HG03521 (cell line): Measurements from ENCODE around the gene ATP1A2.

Experiments used
- ATAC-seq: cut with Tn5 transposase; IDR thresholded peaks from one replicate; pipeline ENCODE4 v1.9.1; 2021; ENCODE audit warnings: mild to moderate bottlenecking, moderate library complexity; ENCODE audit not compliant: unreplicated experiment

Gene ATP1A2

DNA sequence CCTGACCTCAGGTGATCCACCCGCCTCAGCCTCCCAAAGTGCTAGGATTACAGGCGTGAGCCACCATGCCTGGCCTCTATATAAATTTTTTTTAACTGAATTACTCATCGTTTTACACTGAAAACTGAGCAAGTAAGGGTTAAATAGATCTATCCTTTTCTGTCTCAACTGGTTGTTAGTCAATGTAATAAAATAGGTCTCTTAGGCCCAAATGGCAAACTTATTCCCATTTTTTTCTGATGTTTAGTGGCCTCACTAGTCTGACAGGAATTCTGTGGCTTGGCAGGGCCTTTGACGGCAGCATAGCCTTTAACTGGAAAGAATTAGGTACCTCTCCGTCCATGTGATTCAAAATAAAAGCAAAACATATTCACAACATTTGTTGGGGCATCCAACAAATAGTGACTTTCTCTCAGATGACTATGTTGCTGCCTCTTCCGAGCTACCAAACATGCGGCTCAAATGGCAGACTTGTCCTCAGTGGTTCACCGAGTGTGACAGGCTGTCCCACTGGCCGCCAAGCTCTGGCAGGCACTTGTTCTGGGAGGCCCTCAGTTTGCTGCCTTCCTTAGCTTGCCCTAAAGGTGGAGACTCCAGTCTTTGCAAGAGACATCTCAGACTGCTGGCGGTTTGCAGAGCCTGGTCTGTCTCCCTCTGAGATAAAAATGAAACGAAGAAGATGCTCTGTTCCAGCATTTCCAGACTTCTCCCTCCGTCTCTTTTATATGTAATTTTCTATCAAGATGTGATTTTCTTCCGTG, 53.2 kb downstream of the ATP1A2 start:
- ATAC-seq, result no peak

DNA sequence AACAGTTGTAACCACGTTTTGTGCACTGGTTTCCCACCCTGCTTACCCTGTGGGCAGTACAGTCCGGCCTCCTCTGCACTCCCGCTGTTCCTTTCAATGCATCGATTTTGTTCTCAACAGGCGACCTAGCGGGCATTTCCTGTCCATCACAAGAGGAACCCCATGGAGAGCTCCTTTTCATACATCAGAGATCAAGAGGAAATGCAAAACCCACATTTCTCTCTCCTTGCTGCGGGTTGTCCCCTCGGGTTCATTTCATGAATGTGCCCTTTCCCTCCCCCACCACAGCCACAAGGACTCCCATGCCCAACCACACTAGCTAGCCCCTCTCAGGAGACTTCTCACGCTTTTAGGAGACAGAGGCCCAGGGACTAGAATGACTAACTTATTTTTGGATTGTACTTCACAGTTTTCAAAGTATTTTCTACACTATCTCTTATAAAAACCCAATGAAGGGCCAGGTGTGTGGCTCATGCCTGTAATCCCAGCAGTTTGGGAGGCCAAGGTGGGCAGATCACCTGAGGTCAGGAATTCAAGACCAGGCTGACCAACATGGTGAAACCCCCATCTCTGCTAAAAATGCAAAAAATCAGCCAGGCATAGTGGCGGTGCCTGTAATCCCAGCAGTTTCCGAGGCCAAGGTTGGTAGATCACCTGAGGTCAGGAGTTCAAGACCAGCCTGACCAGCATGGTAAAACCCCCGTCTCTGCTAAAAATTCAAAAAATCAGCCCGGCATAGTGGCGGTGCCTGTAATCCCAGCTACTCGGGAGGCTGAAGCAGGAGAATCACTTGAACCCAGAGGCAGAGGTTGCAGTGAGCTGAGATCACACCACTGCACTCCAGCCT, 54.2 kb downstream of the ATP1A2 start:
- no peak for ATAC-seq

DNA sequence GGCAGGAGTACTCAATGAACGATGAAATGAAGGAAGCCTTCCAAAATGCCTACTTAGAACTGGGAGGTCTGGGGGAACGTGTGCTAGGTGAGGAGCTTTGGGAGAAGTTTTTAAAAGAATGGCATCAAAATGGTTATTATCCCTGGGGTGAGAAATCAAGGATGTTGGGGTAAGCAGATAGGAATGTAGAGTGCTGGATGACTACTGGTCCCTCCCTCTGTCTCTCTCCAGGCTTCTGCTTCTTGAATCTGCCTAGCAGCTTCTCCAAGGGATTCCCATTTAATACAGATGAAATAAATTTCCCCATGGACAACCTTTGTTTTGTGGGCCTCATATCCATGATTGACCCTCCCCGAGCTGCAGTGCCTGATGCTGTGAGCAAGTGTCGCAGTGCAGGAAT, 55.8 kb downstream of the ATP1A2 start:
- no peak for ATAC-seq

DNA sequence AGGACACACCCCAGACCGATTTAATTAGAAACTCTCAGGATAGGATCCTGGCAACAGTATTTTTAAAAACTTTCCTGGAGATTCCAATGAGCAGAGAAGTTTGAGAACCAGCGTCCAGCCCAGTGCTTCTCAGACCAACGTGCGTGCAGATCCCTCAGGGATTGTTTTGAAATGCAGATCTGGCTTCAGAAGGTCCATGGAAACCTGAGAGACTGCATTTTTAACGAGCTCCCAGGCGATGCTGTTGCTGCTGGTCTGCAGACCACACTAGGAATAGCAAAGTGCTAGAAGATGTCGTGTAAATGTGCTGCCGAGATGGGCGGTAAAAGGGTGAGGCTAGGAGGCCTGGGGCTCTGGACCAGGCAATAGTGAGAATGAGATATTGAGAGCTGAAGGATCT, 56.4 kb downstream of the ATP1A2 start:
- no peak for ATAC-seq

DNA sequence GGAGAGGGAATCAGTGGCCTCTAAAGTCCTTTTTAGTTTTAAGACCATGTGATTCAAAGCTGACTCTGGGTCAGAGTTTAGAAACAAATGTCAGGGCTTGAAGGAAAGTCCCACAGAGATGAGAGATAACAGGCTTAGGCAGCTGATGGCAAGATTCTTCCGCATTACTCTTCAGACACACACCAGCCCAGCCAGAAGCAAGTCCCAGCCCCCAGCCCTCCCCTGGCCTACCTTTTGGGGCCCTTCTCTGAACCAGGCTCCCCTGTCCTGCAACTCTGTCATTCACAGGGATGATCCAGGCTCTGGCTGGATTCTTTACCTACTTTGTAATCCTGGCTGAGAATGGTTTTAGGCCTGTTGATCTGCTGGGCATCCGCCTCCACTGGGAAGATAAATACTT, 61.7 kb downstream of the ATP1A2 start:
- no peak for ATAC-seq

DNA sequence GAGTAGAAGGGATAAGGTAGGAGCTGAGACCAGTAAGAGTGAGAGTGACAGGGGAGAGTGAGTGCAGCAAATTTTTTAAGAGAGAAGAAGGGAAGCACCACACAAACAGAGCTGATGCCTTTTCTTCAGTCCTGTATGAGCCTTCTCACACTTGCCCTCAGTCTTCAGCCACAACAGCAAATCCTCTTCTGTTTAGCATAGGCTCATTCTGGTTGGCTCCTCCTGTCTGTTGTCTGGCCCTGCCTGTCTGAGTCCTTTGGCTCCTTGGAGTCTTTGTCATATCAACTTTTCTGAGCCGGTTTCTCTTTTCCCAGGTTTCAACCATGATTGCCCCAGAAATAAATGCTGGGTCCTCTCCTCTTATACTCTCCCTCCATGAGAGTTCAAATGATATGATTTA, 62.1 kb downstream of the ATP1A2 start:
- ATAC-seq, result no peak

DNA sequence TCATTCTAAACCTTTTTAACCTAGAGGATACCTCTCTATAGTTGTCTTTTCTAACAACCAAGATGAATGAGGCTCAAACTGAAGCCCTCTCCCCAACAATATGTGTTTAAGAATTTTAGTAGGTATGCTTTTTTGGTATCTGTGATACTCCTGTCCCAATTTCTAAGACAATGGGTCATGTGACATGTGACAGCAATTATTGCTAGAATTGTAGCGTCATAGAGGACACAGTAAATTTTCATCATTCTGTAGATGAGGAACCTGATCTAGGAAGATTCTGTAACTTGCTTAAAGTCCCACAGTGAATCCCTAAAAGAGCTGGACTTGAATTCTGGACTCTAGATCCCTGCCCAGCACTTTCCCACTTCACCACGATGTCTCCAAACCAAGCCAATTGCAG, 63.2 kb downstream of the ATP1A2 start:
- no peak for ATAC-seq

DNA sequence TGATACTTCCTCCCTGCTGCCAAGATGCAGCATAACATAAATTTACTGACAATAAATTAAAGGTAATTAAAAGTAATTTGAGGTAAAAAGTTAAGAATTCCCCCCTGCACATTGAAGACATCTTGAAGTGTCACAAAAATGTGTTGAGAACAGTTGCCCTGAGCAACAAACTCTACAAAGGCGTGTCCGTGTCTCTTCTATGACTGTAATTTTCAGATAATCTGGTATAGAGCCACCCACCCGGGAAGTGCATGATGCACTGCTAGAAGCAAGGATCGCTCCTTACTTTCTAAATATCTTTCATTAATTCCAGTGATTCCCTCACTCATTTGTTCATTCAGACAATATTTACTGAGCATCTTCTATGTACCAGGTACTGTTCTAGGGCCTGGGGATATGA, 63.8 kb downstream of the ATP1A2 start:
- no peak for ATAC-seq

DNA sequence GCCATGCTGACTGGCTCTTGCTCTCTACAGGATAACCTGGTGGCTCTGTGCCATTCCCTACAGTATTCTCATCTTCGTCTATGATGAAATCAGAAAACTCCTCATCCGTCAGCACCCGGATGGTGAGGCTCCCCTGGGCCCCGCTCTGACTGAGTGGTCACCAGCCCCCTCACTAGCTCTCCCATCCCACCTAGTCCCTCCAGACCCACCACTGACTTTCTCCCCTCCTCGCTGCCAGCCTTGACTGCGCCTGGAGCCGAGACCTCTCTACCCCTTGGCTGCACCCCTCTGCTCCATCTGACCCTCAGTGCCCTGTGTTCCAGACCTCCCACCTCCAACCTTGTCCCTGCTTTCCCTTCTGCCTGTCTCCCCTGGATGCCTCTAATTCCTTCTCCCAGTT, 70.7 kb downstream of the ATP1A2 start:
- ATAC-seq, result no peak

DNA sequence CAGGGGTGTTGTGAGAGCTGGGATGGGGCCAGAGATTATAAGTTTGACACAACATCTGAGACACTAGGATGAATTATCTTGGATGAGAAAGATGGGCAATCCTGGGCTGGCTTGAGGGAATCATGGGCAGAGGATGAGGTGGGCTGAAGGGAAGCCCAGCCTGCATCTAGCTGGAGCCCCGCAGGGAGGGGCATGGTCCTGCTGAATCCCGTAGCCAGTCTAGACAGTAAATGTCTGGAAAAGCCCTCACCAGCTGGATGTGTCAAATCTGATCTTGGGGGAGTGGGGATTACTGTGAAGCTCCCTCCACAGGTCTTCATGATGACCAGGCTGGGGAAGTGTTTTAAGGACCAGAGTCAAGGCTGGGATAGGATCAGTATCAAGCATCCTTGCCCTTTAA, 71.2 kb downstream of the ATP1A2 start:
- no peak for ATAC-seq

DNA sequence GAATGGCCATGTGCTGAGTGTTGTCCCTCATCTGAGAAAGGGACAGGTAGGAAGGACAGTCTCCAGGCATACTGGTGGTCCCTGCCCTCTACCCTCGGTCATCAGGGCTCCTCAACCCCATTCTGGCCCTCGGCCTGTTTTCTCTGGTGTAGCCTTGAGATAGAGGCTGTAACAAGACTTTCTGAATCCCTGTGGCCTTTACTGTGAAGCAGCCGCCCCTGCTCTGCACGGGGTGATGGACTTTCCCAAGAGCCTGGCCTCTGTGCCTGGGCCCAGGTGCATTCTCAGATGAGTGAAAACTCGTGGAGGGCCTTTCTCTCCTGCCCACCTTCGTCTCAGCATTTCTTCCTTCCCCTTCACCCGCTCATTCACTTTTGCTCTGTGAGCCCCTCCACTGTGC, 71.8 kb downstream of the ATP1A2 start:
- ATAC-seq, result no peak

DNA sequence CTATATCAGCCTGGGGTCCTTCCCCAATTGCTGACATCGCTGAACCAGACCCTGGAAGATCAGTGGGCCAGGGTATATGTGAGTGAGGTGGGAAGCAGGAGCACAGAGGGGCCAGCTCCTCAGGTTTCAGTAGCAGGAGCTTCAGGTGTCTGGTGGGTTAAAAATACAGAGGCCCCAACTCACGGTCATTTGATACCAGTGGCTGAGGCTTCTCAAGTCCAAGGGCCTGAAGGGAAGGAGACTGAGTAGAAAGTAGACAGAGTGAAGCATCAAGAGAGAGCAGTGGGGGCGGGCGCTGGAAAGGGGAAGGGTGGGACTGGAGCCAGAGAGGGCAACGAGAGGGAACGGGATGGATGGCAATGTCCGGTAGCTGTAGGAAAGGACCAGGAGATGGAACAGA, 72.8 kb downstream of the ATP1A2 start:
- no peak for ATAC-seq

DNA sequence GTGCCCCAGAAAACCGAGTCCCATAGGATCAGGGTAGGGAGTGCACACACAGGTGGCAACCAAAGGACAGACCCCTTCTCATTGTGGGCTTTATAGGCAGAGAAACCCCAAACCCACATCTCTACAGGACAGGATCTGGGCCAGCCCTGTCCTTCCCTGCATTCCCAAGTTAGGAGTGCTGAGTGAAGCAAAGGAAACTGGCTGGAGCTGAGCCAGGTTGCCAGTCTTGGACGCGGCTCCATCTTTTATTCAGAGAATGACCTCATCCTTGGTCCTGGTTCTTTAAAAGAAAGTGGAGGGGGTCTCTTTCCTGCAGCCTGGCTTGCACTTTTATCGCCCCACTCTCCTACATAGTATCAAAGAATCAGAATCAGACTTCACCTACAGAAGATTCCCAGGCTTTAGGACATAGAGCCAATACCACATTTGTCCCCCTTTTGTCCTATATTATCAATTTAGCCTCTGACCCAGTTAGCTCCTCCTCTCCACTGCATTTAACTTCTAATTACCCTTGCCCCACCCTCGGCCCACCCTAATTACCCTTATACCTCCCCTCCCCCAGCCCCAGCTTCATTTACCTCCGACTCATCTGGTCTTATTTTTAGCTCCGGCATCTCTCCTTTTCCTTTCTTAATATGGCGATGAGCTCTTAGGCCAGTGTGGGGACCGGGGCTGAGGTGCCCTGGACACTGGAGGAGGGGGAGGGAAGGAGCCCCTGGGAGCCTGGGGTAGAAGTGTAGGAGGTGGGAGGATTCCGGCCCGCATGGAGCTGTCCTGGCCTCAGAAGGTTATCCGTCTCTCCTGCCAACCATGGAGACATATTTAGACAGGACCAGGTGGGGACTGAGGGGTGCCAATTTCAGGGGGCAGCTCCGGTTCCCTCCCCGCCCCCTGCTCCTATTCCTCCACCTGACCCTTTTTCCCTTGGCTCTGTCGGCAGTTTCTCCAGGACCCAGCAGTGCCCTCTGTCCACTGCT, 74.4 kb downstream of the ATP1A2 start, which contains the start of gene CASQ1:
Gene CASQ1 (plus strand): TSS at position 927 of the 977 bp plus-strand sequence. CDS start 177 bp downstream, outside the sequence.
- no peak for ATAC-seq

DNA sequence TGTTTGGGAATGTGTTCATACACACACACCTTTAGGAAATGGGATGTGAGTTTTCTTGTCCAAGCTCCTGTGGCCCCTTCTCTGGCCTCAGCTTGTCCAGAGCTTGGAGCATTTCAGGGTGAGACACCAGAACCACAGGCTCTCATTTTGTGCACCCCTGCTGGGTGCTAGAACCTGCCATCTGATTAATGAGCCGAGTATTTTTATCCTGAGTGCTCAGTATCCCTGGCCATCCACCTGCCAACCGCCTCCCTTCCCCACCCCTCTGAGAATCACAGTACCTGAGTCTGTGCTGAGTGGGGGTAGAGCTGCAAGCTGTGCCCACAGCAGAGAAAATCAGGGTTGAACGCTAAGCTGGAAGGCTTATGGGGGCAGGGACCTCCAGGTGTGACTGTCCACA, 76.2 kb downstream of the ATP1A2 start:
- ATAC-seq, result no peak

DNA sequence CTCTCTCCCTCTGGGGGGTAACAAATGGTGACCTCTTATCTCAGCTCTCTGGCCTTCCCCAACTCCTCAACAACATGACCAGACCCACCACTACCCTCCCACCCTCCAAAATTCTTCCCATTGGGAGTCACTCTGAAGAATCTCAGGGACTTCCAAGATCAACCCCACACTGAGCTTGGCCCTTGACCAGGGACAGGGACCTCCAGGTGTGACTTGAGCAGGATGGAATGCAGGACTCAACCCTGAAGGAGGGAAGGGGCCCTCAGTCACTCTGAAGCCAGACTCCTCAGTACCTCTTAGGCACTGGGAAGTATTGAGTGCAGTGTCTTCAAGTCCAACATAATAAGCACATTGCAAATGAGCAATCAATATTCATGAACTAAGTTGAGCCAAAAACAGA, 76.7 kb downstream of the ATP1A2 start:
- no peak for ATAC-seq
